ENCODE results near the gene CLCN3.
"Not testable (repeated sequence)": the region's sequence is repeated elsewhere in the genome, so short reads cannot be mapped to it uniquely, and the experiment has no call there.

The CLCN3 gene

DNA sequence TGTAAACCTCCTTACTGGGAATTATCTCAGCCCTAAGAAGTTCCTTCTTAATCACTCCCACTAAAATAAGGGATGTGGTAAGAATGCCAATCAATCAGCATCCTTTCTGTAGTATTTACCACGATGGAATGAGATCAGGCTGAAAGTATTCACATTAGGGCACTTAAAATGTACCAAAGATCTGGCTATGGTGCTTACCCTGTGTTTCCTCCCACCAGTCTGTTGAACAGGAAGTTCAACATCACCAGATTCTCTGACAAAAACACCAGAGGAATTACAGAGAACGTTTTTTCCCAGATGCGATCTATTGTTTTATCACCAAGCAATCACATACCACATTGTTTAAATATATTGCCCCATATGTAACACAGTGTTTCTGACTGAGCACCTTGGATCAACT is 2.1 kb upstream of the CLCN3 start:
- no peak for DNase-seq (ENCODE audit: low spot score)

- no peak for DNase-seq (ENCODE audit: low spot score)
These were observed 1.4 kb upstream of the CLCN3 start for GRCh38 chr4:169618986-169619385.

GRCh38 chr4:169619518-169619957 is 840 bp upstream of the CLCN3 start:
- DNase-seq (ENCODE audit: low spot score): no peak

GRCh38 chr4:169620880-169621248 is 486 bp downstream of the CLCN3 start:
- DNase-seq (ENCODE audit: low spot score): no peak

- DNase-seq (ENCODE audit: low spot score): no peak
These were observed 1.5 kb downstream of the CLCN3 start for GRCh38 chr4:169621731-169622492.

- no peak for DNase-seq (ENCODE audit: low spot score)
These were observed 2.2 kb downstream of the CLCN3 start for GRCh38 chr4:169622566-169622965.

DNA sequence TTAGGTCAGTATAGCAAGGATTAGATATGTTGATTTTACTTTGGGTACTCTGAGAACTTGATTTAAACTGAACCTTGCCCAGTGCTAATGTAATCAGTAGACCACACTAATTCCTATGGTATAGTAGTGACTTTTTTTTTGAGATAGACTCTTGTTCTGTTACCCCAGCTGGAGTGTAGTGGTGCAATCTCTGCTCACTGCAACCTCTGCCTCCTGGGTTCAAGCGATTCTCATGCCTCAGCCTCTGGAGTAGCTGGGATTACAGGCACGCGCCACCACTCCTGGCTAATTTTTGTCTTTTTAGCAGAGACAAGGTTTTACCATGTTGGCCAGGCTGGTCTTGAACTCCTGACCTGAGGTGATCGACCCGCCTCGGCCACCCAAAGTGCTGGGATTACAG is 3.6 kb downstream of the CLCN3 start:
- not testable (repeated sequence) for DNase-seq (ENCODE audit: low spot score)

GRCh38 chr4:169625886-169626285 is 5.5 kb downstream of the CLCN3 start:
- DNase-seq (ENCODE audit: low spot score): no peak

DNA sequence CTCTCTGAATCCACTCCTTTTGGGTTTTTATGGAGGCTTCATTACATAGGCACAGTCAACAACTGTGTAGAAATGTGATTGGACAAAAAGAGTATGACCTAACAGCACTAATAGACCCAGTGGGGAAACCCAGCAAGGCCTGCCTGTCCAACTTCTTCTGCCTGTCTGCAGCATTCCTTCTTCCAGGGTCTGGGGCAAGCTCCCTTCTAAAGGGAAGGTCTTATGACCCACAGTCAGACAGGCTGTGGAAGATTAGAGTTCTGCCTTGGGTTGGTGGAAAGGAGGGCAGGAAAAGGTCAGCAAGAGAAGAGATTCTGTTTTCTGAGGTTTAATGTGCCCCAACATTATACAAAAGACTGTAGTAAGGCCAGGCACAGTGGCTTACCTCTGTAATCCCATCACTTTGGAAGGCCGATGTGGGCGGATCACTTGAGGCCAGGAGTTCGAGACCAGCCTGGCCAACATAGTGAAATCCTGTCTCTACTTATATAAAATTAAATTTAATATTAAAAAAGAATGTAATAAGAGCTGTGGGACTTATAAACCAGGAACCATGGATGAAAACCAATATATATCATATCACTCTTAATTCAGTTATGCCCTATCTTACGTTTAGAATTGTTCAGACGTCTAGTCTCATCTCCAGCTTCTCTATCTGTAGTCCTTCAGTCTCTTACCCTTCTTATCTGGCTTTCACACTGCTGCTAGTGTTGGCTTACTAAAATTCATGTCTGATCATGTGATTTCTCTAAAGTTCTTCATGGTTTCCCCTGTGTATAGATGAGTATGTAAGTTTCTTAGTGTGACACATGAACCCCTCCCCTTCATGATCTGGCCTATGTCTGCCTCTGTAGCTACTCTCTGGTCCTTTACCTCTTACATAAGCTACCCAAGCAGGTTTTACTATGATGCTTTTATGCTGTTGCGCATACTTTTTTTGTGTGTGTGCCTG is 6.2 kb downstream of the CLCN3 start:
- no peak for DNase-seq (ENCODE audit: low spot score)

DNA sequence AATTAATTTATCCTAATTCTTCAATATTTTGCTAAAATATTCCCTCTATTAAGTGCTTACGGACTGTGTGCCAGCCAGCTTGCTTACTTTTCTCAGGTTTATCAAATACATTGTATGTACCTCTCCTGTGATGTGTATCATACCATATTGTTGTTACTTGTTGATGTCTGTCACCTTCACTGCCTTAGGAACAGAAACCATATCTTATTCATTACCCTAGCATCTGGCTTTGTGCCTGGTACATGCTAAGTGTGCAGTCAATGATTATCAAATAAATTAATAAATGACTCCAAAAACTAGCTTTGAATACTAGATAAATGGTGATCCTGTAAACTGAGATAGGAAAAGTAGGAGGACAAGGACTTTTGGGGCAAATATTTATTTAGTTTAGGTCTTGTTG is 6.9 kb downstream of the CLCN3 start:
- DNase-seq (ENCODE audit: low spot score): no peak

GRCh38 chr4:169628579-169628978 is 8.2 kb downstream of the CLCN3 start:
- DNase-seq (ENCODE audit: low spot score): no peak

GRCh38 chr4:169630069-169630468 is 9.7 kb downstream of the CLCN3 start:
- no peak for DNase-seq (ENCODE audit: low spot score)

- no peak for DNase-seq (ENCODE audit: low spot score)
These were observed 12.5 kb downstream of the CLCN3 start for GRCh38 chr4:169632896-169633295.

DNA sequence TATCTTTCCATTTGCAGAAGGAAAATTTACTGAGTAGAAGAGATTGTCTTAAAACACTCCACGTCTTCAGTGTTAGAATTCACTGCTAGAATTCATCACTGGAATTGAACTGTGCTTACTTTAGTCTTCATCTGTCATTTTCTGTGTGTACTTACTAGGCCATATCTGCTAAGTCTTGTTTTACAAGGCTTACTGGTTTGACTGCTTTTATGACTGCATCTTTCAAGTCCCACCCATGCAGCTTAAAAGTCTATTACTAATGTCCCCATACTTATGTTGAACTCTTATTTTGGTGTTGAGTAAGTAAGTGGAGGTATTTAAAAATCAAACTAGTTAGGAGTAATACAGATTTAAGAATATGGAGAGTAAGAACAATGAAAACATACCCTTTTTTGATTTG is 14.6 kb downstream of the CLCN3 start:
- no peak for DNase-seq (ENCODE audit: low spot score)

GRCh38 chr4:169640261-169640870 is 20.0 kb downstream of the CLCN3 start:
- no peak for DNase-seq (ENCODE audit: low spot score)

DNA sequence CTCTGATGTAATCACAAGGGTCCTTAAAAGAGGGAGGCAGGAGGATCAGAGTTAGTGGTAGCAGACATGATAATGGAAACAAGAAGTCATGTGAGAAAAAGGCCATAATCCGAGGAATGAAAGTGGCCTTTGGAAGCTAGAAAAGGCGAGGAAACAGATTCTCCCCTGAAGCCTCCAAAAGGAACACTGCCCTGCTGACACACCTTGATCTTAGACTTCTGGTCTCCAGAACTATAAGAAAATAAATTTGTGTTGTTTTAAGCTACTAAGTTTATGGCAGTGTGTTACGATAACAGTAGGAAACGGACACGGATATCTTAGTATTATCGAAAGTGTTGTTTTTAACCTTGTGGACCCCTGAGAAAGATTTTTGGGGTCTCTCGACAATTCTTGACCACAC is 24.4 kb downstream of the CLCN3 start:
- no peak for DNase-seq (ENCODE audit: low spot score)

- no peak for DNase-seq (ENCODE audit: low spot score)
These were observed 25.2 kb downstream of the CLCN3 start for GRCh38 chr4:169645627-169646026.

GRCh38 chr4:169649545-169650226 is 29.3 kb downstream of the CLCN3 start:
- no peak for DNase-seq (ENCODE audit: low spot score)

DNA sequence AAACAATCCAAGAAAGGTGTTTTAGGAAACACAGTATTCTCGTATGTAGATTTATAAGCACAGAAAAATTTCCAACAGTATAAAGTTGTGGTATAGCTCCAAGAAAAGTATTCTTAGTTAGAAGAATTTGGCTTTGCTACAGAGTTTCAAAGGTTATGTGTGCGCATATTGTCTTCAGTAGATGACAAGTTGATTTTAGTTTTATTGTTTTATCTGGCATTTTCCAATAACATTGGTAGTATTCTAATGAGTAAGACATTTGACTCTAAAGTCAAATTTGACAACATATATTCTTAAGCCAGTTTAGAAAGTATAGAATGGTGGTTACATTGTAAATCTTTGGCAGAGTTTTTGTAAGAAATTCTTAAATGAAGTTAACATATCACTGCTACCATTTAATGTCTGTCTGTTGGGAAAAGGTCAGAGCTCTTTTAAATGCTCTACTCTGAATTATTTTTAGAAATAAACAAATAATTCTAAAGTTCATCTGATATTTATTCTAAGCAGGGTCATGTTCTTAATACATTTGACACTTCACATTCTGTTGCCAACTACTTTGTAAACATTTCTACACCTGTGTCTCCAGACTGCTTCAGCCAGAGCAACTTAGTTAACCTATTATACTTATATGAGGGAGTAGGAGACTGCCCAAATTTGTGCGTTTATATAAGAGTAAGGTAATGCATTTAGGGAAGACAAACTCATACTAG is 30.0 kb downstream of the CLCN3 start:
- no peak for DNase-seq (ENCODE audit: low spot score)

GRCh38 chr4:169652535-169652934 is 32.2 kb downstream of the CLCN3 start:
- DNase-seq (ENCODE audit: low spot score): no peak

- no peak for DNase-seq (ENCODE audit: low spot score)
These were observed 35.0 kb downstream of the CLCN3 start for GRCh38 chr4:169655401-169655800.

Data from left forelimb (tissue), 1 donor.